NK-92 treated with Interleukin-12 subunit alpha and Interleukin-12 subunit beta, amount 100 ng/mL, for 24 hours (cell line): ENCODE measurements around the gene ATP6V0E1.
A peak's percentile ranks its signal among the peaks of the same experiment; 100 is the strongest.

ENCODE experiments used
- DNase-seq: peaks from one replicate; lab custom pipeline; 2025; lab: John Stamatoyannopoulos, UW

Gene ATP6V0E1

GRCh38 chr5:172983542-172984243 is at the start of gene ATP6V0E1:
TSS of gene ATP6V0E1 (plus strand) at chr5:172983771. CDS start at chr5:172983861, 90 bp downstream.
- DNase-seq = peak; percentile 85

- no peak for DNase-seq
Observed at GRCh38 chr5:172935096-172935495, 48.5 kb upstream of the ATP6V0E1 start.

- no peak for DNase-seq
Observed at GRCh38 chr5:172936401-172936800, 47.2 kb upstream of the ATP6V0E1 start.

DNA sequence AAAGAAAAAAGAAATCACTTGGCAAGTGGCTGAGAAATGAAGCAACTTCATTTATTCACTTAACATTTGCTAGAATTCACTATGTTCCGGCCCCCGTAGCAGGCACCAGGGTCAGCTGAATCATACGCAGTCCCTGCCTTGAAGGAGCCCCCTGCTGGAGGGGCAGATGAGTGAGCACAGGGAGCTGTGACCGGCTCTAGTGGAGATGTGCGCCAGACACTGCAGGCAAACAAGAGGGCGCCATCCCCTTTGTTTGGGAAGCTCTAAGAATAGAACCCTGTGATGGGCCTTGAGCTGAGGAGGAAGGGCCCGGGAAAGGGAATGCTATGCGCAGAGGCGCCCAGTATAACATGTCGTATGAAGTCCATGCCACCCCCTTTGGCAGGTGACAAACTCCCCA is 44.5 kb upstream of the ATP6V0E1 start:
- no peak for DNase-seq

DNA sequence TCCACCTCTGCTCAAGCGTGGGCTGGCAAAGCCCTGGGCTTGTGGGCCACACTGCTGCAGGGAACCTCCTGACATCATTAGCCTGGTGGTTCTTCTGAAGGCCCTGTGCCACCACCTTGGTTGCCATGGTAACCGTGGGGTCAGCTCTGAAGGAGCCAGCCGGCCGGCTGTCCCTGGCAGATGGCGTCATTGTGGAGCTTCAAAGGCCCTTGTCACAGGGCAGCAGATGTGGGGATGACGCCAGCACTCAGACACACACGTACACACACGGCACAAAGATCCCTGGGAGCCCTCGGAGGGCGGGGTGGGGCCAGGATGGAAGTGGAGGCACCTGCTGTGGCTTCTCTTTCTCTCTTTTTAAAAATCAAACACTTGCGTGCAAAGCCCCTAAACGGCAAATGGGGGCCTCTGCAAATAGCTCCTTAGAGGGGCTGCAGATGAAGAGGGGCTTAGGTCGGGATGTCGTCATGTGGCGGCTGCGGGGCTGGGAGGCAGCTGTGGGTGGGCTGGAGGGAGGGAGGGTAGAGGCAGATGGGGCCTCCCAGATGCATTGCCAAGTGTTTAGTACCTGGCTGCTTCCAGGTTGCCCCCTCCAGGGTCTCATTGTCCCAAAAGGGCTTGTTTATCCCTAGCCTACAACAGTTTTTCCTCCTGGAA is 43.8 kb upstream of the ATP6V0E1 start:
- no peak for DNase-seq

DNA sequence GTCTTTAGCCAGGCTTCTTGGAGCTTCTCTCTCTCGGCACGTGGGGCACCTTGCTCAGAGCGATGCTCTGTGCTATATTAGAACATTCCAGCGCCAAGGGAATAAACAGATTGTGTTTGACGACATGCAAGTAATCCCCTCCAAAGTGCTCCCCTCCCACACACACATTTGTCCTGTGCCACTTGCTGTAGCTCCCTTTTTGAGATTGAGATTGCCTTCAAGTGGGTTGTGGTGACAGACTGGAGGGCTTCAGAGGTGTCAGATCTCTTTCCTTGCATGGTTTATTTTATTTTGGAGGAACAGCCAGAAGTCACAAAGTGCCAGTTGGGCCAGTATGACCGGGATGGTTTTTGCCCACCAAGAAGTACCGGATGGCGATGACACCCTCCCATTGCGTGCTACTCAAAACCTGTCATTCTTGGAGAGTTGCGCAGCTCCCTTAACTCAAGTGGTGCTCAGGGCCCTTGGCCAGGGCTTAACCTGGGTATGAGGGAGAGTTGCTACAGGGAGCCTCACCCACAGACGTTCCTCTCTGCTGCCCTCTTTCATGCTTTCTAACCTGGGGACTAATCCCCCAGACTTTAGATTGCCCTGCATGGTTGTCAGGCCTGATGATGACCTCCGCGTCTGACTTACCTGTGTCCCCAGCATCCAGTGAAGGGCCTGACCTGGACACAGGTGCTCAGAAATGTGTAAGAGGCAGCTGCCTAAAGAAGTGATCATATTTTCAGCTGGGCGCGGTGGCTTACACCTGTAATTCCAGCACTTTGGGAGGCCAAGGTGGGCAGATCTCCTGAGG is 43.1 kb upstream of the ATP6V0E1 start:
- DNase-seq = no peak

- no peak for DNase-seq
Observed at GRCh38 chr5:172941067-172941516, 42.5 kb upstream of the ATP6V0E1 start.

- DNase-seq = no peak
Observed at GRCh38 chr5:172942556-172942955, 41.0 kb upstream of the ATP6V0E1 start.

DNA sequence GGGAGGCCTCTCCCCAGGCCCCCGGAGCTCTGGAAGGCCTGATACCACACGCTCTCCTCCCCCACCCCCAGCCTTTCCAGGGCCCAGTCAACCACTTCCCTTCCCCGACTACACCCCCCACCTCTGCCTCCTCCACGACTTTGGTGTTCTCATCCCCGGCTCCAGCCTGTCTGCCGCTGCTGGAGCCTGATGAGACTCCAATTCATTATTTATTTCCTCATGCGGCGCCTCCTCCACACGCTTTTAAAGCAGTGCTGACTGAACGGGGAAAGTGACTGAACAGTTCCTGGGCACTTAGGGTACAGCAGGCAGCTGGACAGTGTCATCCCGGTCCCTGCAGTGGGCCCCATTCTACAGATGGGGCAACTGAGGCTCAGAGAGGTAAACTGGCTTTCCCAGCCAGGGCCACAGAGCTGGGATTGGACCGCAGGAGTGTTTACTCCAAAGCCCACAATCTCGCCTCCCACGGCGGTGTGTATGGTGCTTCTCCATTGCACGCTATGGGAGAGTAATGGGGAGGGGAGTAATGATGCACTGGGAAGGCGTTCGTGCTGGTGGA is 40.2 kb upstream of the ATP6V0E1 start:
- DNase-seq = no peak

DNA sequence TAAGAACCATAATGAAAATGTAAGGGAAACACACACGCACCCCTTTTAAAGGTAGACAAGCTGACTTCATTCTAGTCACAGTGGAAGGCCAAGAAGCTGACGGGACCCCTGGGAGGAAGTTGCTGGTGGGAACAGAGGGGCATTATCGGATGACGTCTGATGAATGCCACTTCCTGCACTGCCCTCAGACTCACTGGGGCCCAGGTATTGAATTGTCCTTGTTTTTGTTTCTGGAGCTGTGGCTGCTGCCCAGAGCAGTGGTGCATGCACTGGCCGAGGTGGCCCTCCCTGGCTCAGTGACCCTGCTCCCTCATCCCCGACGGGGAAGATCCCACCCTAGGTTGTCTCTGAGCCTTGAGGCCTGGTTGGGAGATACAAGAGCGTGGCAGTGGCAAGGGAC is 39.7 kb upstream of the ATP6V0E1 start:
- DNase-seq = no peak

DNA sequence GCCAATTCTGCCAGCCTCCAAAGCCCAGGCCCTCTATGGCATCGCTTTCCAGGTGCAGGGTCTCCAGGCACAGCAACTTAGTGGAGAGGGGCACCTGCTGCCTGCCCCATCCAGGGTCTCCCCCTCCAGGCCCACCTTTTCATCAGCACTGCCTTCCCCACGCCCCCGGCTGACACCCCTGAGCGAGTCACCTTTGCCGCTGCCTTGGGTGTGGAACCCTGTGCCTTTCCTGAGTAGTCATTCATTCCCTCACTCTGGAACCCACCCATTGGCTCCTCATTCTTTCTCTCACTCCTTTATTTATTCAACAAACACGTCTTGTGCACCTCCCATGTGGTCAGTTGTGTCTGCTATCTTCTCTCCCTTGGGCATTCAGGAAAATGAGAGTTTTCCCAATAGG is 38.8 kb upstream of the ATP6V0E1 start:
- no peak for DNase-seq

DNA sequence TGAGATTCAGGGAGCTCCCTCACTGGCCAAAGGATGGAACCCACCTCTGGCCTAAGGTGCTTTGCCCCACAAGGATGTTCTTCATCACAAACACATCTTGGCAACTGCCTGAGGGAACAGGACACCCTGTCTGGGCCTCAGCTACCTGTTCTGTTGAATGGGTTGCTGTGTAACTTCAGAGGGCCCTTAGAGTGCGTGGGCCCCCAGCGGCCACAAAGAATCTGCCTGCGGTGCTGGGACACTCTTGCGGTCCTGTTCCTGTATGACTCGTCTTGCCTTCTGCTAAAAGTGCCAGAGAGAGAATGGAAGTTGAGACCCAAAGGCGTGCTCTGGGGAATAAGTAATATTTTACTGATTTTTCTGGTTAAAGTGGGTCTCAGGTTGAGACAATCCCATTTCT is 38.4 kb upstream of the ATP6V0E1 start:
- no peak for DNase-seq

DNA sequence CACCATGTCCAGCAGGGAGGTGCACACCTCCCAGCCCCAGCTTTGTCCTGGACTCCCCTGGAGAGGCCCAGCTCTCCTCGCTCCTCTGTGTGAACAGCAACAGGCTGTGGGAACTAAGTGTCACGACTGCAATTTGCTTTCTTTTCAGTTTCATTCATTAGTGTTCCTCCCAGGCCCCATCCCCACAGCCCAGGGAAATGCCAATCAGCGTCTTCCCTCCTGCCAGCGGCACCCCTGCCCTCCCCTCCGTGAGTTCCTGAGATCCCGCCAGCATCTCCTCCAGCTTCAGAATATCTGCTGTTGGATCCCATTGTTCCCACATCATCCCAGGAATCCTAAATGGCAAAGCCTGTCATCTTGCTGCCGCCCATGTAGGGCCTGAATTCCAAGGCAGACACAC is 37.4 kb upstream of the ATP6V0E1 start:
- DNase-seq = no peak

- no peak for DNase-seq
Observed at GRCh38 chr5:172949426-172949825, 34.1 kb upstream of the ATP6V0E1 start.

DNA sequence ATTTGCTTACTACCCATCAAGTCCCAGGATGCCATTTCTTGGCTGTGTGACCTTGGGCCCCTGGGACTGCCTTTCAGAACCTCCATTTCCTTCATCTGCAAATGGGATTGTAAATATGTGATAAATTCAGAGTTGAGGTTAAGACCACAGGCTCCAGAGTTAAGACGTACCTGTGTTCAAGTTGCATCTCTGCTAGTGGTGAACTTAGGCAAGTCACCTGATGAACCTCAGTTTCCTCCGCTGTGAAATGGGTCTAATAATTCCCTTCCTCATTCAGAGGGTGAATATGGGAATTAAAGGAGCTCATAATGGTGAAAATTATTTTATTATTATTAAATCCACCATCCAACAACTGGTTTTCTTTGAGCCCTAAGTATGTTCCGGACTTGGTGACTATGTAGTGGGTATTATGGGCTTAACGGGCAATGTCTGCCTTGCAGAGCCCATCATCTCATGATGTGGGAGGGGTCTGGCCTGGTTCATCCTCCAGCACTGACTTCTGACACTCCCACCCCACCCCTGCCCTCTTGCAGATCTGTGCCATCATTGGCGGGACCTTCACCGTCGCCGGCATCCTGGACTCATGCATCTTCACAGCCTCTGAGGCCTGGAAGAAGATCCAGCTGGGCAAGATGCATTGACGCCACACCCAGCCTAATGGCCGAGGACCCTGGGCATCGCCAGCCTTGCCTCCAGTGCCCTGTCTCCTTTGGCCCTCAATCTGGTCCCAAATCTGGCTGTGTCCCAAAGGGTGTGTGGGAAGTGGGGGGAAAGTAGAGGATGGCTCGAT is 33.2 kb upstream of the ATP6V0E1 start:
- no peak for DNase-seq

- no peak for DNase-seq
Observed at GRCh38 chr5:172951371-172952033, 32.1 kb upstream of the ATP6V0E1 start.

- no peak for DNase-seq
Observed at GRCh38 chr5:172952034-172952511, 31.5 kb upstream of the ATP6V0E1 start.

GRCh38 chr5:172953776-172954675 is 29.5 kb upstream of the ATP6V0E1 start:
- DNase-seq = no peak

DNA sequence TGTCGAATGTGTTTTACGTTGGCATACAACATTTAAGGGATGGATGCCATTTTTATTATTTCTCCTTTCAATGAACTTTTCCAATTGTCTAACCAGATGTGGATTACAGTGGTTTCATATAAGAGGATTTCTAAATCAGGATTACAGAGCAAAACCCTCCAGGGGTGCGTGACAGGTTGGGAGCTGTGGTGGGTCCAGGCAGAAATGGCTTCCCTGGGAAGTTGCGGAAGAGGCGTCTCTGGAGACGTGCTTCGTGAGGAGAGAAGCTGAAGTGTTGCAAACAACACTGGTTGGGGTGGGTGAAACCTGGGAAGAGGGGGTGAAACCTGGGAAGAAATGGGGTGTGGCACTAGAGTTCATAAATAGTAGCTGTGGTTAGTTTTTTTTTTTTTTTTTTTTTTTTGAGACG is 28.8 kb upstream of the ATP6V0E1 start:
- DNase-seq = no peak

DNA sequence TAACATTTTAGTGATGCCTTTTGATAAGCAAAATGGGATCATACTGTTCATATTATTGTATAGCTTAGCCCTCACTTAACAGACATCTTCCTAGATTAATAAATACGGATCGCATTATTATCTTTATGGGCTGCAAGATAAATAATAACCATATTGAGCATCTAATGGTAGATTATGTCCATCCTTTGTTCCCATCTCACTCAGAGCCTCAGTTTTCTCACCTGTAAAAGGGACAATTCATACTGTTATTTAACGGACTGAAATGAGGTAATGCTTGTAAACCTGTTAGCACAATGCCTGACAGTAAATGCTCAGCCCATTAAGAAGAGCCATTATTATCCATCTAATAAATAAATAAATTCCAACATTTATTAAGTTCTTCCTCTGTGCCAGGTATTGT is 27.3 kb upstream of the ATP6V0E1 start:
- DNase-seq = no peak
